Measurements from ENCODE around the gene SMIM12. TPM values are rescaled to one million over a fixed set of nuclear protein-coding genes. Genes with fewer than 3 reads are reported as not detected.
A peak's percentile ranks its signal among the peaks of the same experiment; 100 is the strongest.

The SMIM12 gene
- total RNA-seq, 2 experiments from 2014 or later = 46.5 to 46.7 TPM

DNA sequence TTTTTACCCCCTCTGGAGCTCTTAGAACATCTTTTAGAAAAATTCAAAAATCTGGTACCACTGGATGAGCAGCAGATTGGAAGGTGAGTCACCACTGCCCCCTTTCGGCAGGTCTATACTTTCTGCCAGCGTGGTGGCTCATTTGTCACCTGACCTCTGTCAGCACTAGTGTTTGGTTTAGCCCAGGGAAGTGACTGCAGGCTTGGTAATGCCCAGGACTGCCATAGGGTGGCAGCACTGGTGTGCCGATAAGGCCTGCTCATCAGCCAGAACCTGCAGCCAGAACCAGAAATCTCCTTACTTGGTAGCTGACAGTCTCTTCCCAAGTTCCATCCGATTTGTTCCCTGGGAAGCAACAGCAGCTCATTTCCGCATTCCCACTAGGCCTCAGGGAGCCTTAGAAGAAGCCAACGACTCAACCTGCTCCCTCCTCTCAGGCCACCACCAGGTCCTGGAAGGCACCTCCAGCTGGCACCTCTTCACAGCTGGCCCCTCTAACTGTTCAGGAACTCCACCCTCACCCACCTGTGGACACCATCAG is 6.8 kb downstream of the SMIM12 start:
- intact Hi-C loops (cut with micrococcal nuclease) = loop anchor here (1.0 to 10.0 kb wide), 4 partner anchors 8 to 922 kb away; no protein-coding TSS in a partner anchor
- peak overlapping the region; percentile 63 for H3K27ac Mint-ChIP-seq
- H3K4me1 Mint-ChIP-seq (ENCODE audit: low read depth) = peaks cover 13% of the 10 kb centered on the region
- H3K4me3 Mint-ChIP-seq = no peak overlapping the region
- POLR2A ChIA-PET = interaction anchor here (1.4 kb wide), 1 partner anchor 9 kb away, joined by 3 read pairs; no protein-coding TSS in a partner anchor
- no peaks in the 10 kb centered on the region for H3K9me3 Mint-ChIP-seq
- DNase-seq = peak; percentile 94
- CTCF ChIA-PET = interaction anchor here (0.6 to 5.5 kb wide), 39 partner anchors 9 to 1388 kb away, joined by 3 to 82 read pairs (median 4); partner anchors contain the start of genes GJA4 and TMEM35B
- H3K27me3 Mint-ChIP-seq = no peaks in the 10 kb centered on the region
- H3K36me3 Mint-ChIP-seq = peaks cover 39% of the 10 kb centered on the region

DNA sequence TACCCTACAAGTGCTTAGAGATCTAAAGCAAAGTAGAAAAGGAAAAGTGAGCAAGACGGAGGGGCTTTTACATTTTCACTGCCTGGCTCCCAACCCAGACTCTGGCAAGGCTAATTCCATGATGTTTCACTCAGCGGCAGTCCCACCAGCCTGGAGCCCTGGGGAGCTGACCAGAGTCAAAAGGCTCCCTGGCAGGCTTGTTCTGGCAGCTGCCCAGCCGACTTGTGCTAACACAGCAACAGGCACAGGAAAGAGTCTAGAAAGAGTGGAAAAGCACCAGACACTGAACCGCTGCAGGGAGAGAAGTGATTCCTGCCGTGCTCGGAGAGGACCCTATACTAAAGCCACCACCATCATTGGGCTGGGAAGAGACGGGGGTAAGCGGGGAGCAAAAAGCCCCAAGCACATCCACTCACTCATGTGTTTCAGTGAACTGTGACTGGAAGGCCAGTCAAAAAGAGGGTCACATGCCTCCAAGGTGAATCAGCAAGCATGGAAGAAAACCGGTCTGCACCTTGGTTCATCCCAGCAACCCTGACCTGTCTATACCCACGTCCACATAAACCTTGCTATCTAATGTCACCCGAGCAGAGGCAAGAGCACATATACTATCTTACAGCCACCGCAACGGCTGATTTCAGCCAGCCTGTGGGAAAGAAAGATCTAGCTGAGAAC is 8.0 kb downstream of the SMIM12 start:
- DNase-seq = no peak
- ChIA-PET POLR2A (no interaction called here), CTCF (interaction anchor here (1.0 to 5.5 kb wide), 8 partner anchors 8 to 109 kb away, joined by 3 to 82 read pairs (median 10); partner anchors contain the start of genes GJA4 and SMIM12)
- H3K27me3 Mint-ChIP-seq = no peaks in the 10 kb centered on the region
- no peak overlapping the region for H3K4me3 Mint-ChIP-seq
- H3K9me3 Mint-ChIP-seq = no peaks in the 10 kb centered on the region
- intact Hi-C loops (cut with micrococcal nuclease) = loop anchor here (1.0 to 10.0 kb wide), 4 partner anchors 9 to 923 kb away; no protein-coding TSS in a partner anchor
- H3K36me3 Mint-ChIP-seq = peaks cover 39% of the 10 kb centered on the region
- H3K4me1 Mint-ChIP-seq (ENCODE audit: low read depth) = peaks cover 6% of the 10 kb centered on the region
- H3K27ac Mint-ChIP-seq = no peak overlapping the region

DNA sequence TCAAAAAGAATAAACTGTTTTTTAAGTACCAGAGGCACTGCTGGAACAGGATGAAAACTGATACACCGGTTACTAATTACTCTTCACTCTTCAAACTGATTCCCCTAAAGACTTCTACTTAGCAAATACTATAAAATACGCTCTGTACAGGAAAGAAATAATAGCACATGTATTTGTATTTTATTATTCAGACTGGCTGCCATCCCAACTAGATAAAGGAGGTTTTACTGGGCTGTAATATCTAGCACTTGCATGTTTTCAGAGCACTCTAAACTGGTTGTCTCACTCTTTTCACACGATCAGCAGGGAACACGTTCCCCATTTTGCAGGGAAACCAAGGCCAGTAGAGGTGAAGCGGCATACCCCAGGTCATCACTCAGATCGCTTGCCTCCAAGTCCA is 9.2 kb downstream of the SMIM12 start:
- Mint-ChIP-seq H3K9me3 (no peaks in the 10 kb centered on the region), H3K27me3 (no peaks in the 10 kb centered on the region), H3K27ac (no peak overlapping the region), H3K4me3 (no peak overlapping the region), H3K36me3 (peaks cover 35% of the 10 kb centered on the region), H3K4me1 (ENCODE audit: low read depth) (peaks cover 6% of the 10 kb centered on the region)
- ChIA-PET CTCF (no interaction called here), POLR2A (no interaction called here)
- DNase-seq = no peak
- intact Hi-C loops (cut with micrococcal nuclease) = loop anchor here (10.0 kb wide), 2 partner anchors 434 to 924 kb away; no protein-coding TSS in a partner anchor

DNA sequence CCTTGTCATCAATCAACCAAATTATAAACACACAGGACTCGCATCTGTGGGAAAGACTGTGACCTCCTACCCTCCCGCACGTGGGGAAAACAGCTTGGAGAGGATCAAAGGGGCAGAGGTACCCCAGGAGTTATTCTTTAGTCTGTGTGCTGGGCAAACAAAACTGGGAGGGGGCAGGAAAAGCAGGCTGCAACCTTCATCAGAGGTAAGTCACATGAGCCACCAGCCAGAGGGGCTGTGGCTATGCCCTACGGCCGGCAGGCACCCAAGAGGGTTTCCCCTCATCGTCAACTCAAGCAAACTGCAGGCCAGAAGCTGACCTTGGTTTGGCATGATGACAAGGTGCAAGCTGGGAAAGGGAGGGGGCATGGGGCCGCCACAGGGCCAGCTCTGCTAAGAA is 12.5 kb downstream of the SMIM12 start:
- ChIA-PET POLR2A (no interaction called here), CTCF (interaction anchor here (1.1 kb wide), 1 partner anchor 12 kb away, joined by 3 read pairs; the partner anchor contains the start of gene SMIM12)
- Mint-ChIP-seq H3K27ac (no peak overlapping the region), H3K4me3 (no peak overlapping the region), H3K27me3 (no peaks in the 10 kb centered on the region), H3K36me3 (peaks cover 24% of the 10 kb centered on the region), H3K9me3 (no peaks in the 10 kb centered on the region), H3K4me1 (ENCODE audit: low read depth) (peaks cover 2% of the 10 kb centered on the region)
- intact Hi-C loops (cut with micrococcal nuclease) = no loop called here
- DNase-seq = no peak

DNA sequence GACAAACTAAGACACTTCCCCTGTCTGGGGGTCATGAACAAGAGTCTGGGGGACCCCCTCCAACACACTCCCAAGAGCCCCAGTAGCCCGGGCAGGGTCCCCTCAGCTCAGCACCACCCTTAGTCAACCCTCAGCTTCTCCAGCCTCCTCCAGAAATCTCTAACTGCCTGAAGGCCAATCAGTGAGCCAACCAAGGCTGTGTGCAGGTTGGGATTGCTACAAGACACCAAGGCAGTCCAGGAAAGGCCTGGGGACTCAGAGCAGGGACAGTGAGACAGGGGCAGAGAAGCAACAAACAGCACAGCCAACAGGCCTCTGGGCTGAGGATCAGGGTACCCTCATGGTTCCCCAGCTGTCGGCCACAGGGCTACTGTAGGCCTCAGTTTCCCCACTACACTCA is 13.3 kb downstream of the SMIM12 start:
- Mint-ChIP-seq H3K27ac (no peak overlapping the region), H3K4me3 (no peak overlapping the region), H3K36me3 (peaks cover 19% of the 10 kb centered on the region), H3K4me1 (ENCODE audit: low read depth) (peaks cover 2% of the 10 kb centered on the region), H3K27me3 (no peaks in the 10 kb centered on the region), H3K9me3 (no peaks in the 10 kb centered on the region)
- CTCF ChIA-PET = interaction anchor here (1.1 kb wide), 1 partner anchor 13 kb away, joined by 3 read pairs; the partner anchor contains the start of gene SMIM12
- intact Hi-C loops (cut with micrococcal nuclease) = no loop called here
- DNase-seq = no peak
- POLR2A ChIA-PET = no interaction called here

DNA sequence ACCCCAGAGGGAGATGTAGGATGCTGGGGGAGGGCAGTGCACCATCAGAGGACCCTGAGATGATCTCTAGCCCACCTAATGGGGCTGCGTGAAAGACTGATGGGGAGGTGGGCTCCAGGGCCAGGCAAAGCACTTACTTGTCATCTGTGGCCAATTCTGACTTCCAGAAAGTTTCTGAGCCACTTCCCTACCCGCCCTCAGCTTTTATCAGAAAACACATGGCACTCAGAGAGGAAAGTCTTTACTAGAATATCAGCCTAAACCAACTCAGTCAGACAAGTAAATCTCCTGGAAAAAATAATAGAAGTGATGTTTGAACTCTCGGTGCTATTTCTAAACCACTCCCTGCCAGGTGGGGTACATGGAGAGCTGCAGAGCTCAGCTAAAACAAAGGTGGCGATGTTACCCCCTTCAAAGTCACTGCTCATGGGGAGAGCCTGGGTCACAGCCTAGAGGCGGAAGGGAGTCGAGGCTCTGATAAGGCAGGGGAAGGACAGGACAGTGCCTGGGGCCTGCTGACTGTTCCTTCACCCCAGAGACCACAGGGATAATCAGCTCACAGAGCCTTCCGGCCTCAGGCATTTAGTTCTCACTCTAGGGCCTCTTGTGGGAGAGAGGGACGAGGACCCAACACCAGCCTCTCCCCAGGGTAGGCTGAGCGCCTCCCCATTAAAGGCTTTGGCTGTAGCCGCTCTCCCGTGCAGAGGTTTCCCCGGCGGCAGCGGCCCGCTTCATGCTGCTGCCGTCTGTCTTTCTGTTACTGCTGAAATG is 14.2 kb downstream of the SMIM12 start:
- peaks cover 12% of the 10 kb centered on the region for H3K36me3 Mint-ChIP-seq
- no peaks in the 10 kb centered on the region for H3K27me3 Mint-ChIP-seq
- peaks cover 2% of the 10 kb centered on the region for H3K4me1 Mint-ChIP-seq (ENCODE audit: low read depth)
- POLR2A ChIA-PET = interaction anchor here (0.6 kb wide), 1 partner anchor 13 kb away, joined by 4 read pairs; no protein-coding TSS in a partner anchor
- CTCF ChIA-PET = interaction anchor here (2.8 kb wide), 1 partner anchor 8 kb away, joined by 16 read pairs; no protein-coding TSS in a partner anchor
- intact Hi-C loops (cut with micrococcal nuclease) = no loop called here
- H3K4me3 Mint-ChIP-seq = no peak overlapping the region
- no peak overlapping the region for H3K27ac Mint-ChIP-seq
- no peak for DNase-seq
- H3K9me3 Mint-ChIP-seq = no peaks in the 10 kb centered on the region

DNA sequence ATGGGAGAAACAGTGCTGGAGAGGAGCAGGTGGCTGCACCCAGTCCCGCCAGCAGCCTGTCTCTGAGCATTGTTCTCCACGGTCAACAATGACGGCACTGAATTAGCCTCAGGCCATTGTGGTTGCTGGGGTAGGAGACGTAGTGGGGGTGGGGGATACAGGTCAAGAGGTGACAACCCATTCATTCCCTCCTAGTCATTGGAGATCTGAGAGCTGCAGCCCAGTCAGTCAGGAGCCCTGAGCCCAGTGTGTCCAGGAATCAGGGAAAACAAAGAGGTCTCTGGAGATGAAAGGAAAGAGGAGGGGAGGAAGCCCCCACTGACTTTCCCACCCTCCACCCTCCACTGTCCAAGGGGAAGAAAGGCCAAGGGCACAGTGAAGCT is 15.3 kb downstream of the SMIM12 start:
- Mint-ChIP-seq H3K4me3 (no peak overlapping the region), H3K9me3 (no peaks in the 10 kb centered on the region), H3K4me1 (ENCODE audit: low read depth) (no peaks in the 10 kb centered on the region), H3K36me3 (peaks cover 7% of the 10 kb centered on the region), H3K27ac (no peak overlapping the region), H3K27me3 (no peaks in the 10 kb centered on the region)
- no peak for DNase-seq
- intact Hi-C loops (cut with micrococcal nuclease) = no loop called here
- ChIA-PET POLR2A (no interaction called here), CTCF (interaction anchor here (2.8 kb wide), 1 partner anchor 9 kb away, joined by 16 read pairs; no protein-coding TSS in a partner anchor)

DNA sequence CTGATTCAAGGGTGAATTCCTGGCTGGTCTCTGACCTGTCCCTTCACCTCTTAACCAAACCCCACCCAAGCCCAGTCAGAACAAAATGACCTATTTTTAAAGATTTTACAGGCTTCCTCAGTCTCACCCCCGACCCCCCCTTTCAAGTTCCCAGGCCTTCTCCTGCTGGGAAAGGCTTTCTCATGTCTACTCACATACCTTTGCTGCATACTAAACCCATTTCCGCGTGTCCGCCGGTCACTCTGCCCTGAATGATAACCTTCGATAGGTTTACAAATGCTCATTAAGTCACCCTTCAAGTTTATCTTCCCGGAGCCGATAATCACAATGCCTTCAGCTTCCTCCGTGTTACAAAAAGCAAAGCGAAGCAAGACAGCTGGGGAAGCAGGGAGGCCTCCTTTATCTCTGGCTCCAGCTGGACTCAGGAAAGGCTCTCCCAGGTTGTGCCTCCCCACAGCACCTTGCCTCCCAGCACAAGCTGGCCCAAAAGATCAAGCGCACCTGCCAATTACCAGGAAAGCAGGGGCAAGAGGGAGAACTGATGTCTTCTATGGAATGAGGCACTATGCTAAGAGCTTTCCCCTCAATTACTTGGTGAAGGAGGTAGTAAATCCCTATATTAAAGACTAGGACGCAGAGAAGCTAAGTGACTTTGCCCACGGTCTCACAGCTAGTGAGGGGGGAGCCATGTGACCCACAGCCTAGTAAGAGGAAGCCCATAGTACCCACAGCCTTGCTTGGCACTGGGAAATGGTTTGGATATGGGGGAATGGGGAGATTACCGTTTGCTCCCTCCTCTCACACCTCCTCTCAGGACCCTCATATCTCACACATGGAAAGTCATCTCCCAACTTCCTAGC is 15.9 kb downstream of the SMIM12 start:
- POLR2A ChIA-PET = no interaction called here
- no peaks in the 10 kb centered on the region for H3K4me1 Mint-ChIP-seq (ENCODE audit: low read depth)
- H3K4me3 Mint-ChIP-seq = no peak overlapping the region
- H3K9me3 Mint-ChIP-seq = no peaks in the 10 kb centered on the region
- peaks cover 4% of the 10 kb centered on the region for H3K36me3 Mint-ChIP-seq
- no peak overlapping the region for H3K27ac Mint-ChIP-seq
- H3K27me3 Mint-ChIP-seq = no peaks in the 10 kb centered on the region
- DNase-seq = no peak
- intact Hi-C loops (cut with micrococcal nuclease) = no loop called here
- CTCF ChIA-PET = interaction anchor here (0.6 to 2.8 kb wide), 2 partner anchors 9 to 12 kb away, joined by 3 to 16 read pairs; no protein-coding TSS in a partner anchor

DNA sequence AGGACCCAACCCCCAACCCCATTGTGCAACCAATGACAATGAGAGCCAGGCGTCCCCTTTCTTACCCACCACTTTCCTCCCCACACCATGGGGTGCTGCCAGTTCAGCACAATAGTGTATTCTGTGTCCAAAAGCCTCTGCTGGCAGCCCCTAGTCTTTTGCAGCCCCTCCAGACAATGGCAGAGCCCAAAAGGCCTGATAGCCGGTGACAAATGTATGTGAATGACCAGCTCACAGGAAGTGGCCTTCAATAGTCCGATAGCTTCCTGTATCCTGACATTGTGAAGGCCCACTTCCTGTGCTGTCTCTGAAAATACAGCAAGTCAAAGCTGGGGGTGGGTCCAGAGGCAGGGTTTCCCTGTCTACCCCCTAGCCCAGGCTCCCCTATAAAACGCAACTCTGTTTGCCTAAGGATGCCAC is 16.6 kb downstream of the SMIM12 start:
- intact Hi-C loops (cut with micrococcal nuclease) = no loop called here
- Mint-ChIP-seq H3K9me3 (no peaks in the 10 kb centered on the region), H3K4me1 (ENCODE audit: low read depth) (no peaks in the 10 kb centered on the region), H3K36me3 (peaks cover 2% of the 10 kb centered on the region), H3K27ac (no peak overlapping the region), H3K27me3 (no peaks in the 10 kb centered on the region), H3K4me3 (no peak overlapping the region)
- no peak for DNase-seq
- CTCF ChIA-PET = interaction anchor here (0.6 to 2.8 kb wide), 2 partner anchors 10 to 13 kb away, joined by 3 to 16 read pairs; no protein-coding TSS in a partner anchor
- POLR2A ChIA-PET = no interaction called here

DNA sequence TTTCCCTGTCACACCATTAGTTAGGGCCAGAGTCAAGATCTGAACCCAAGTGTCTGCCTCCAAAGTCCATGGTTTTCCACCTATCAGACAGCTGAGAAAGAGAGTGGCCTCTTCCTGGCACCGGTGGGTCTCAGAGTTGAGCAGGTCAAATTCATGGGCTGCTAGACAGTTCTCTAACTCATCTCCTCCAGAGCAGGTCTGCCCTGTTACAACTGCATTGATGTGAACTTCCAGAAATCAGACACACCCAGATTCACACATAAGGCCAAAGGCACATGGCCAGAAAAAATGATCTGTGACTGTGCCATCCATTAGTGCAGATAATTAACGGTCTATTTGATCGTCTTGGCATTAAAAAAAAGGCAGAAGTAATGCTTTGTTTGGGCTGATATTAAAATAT is 17.5 kb downstream of the SMIM12 start:
- intact Hi-C loops (cut with micrococcal nuclease) = no loop called here
- Mint-ChIP-seq H3K36me3 (peaks cover 2% of the 10 kb centered on the region), H3K4me1 (ENCODE audit: low read depth) (no peaks in the 10 kb centered on the region), H3K27me3 (no peaks in the 10 kb centered on the region), H3K27ac (no peak overlapping the region), H3K9me3 (no peaks in the 10 kb centered on the region), H3K4me3 (no peak overlapping the region)
- no peak for DNase-seq
- POLR2A ChIA-PET = no interaction called here
- CTCF ChIA-PET = interaction anchor here (0.9 to 2.8 kb wide), 3 partner anchors 11 to 60 kb away, joined by 3 to 16 read pairs (median 6); no protein-coding TSS in a partner anchor

DNA sequence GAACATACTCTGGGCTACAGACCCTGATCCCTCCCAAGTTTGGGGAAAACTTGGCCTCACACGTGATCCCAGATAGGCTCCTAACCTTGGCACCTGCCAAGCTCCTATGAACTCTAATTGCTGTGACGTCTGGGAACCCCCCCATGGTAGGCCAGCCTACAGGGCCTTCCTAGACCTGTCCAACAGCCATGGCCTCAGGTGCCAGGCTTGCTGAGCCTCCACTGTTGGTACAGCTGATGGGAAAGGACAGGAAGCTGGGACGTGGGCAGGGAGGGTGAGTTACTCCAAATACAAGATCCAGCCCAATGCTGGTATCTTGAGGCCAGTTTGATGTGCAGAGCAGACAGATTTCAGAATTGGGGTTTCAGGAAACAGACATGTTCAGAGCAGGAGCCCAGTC is 19.1 kb downstream of the SMIM12 start:
- Mint-ChIP-seq H3K4me1 (ENCODE audit: low read depth) (no peaks in the 10 kb centered on the region), H3K9me3 (no peaks in the 10 kb centered on the region), H3K4me3 (no peak overlapping the region), H3K36me3 (peaks cover 2% of the 10 kb centered on the region), H3K27me3 (no peaks in the 10 kb centered on the region), H3K27ac (no peak overlapping the region)
- DNase-seq = no peak
- intact Hi-C loops (cut with micrococcal nuclease) = no loop called here
- ChIA-PET POLR2A (no interaction called here), CTCF (interaction anchor here (0.7 kb wide), 1 partner anchor 14 kb away, joined by 3 read pairs; no protein-coding TSS in a partner anchor)
